Dedifferentiated amniotic fluid mesenchymal stem cell (primary cell): Measurements from ENCODE around the gene HECW1.
"Not testable (repeated sequence)": the region's sequence is repeated elsewhere in the genome, so short reads cannot be mapped to it uniquely, and the experiment has no call there.

Source experiments
- DNase-seq: peaks from one replicate; pipeline ENCODE4 v3.0.0-alpha.2; 2016; ENCODE audit errors: extremely low spot score

Gene HECW1

GRCh38 chr7:43112941-43113621 lies 634 bp downstream of the HECW1 start:
- DNase-seq = peak; percentile 28

- DNase-seq = no peak
Measured at GRCh38 chr7:43113622-43114457, 1.4 kb downstream of the HECW1 start.

GRCh38 chr7:43114458-43114780 lies 2.0 kb downstream of the HECW1 start:
- no peak for DNase-seq

- DNase-seq = no peak
Measured at GRCh38 chr7:43116451-43116850, 4.0 kb downstream of the HECW1 start.

- no peak for DNase-seq
Measured at GRCh38 chr7:43117095-43117494, 4.6 kb downstream of the HECW1 start.

GRCh38 chr7:43117861-43118260 lies 5.4 kb downstream of the HECW1 start:
- no peak for DNase-seq

GRCh38 chr7:43118313-43118712 lies 5.9 kb downstream of the HECW1 start:
- no peak for DNase-seq

- peak; percentile 83 for DNase-seq
Measured at GRCh38 chr7:43119371-43120075, 7.1 kb downstream of the HECW1 start.

- no peak for DNase-seq
Measured at GRCh38 chr7:43121973-43122372, 9.5 kb downstream of the HECW1 start.

- no peak for DNase-seq
Measured at GRCh38 chr7:43123457-43123856, 11.0 kb downstream of the HECW1 start.

GRCh38 chr7:43124388-43124787 lies 11.9 kb downstream of the HECW1 start:
- no peak for DNase-seq

GRCh38 chr7:43130347-43130746 lies 17.9 kb downstream of the HECW1 start:
- DNase-seq = no peak

- no peak for DNase-seq
Measured at GRCh38 chr7:43135129-43135528, 22.7 kb downstream of the HECW1 start.

GRCh38 chr7:43136064-43136463 lies 23.6 kb downstream of the HECW1 start:
- no peak for DNase-seq

GRCh38 chr7:43137121-43137744 lies 24.8 kb downstream of the HECW1 start:
- not testable (repeated sequence) for DNase-seq

- peak; percentile 38 for DNase-seq
Measured at GRCh38 chr7:43137811-43138210, 25.4 kb downstream of the HECW1 start.

GRCh38 chr7:43138710-43139109 lies 26.3 kb downstream of the HECW1 start:
- no peak for DNase-seq

- DNase-seq = no peak
Measured at GRCh38 chr7:43139137-43139536, 26.7 kb downstream of the HECW1 start.

- DNase-seq = no peak
Measured at GRCh38 chr7:43140186-43140585, 27.7 kb downstream of the HECW1 start.

- DNase-seq = no peak
Measured at GRCh38 chr7:43141091-43141490, 28.6 kb downstream of the HECW1 start.

GRCh38 chr7:43142703-43143102 lies 30.3 kb downstream of the HECW1 start:
- no peak for DNase-seq

- DNase-seq = no peak
Measured at GRCh38 chr7:43143918-43144589, 31.6 kb downstream of the HECW1 start.
